Epithelial cell of proximal tubule (primary cell): ENCODE measurements around the gene ABCA7. TPM values are rescaled to one million over a fixed set of nuclear protein-coding genes. Genes with fewer than 3 reads are reported as not detected.
A peak's percentile ranks its signal among the peaks of the same experiment; 100 is the strongest.

Experiments
- DNase-seq: peaks from one replicate; pipeline ENCODE4 v3.0.0-alpha.2; 2011; ENCODE audit warnings: low read depth
- H3K4me3 ChIP-seq: 2 replicates; pipeline ENCODE4 v1.5.1; 2011; ENCODE audit warnings: low read depth, mild to moderate bottlenecking, low read length
- CTCF ChIP-seq: conservative IDR thresholded peaks from 2 replicates; pipeline ENCODE4 v1.5.1; 2012; ENCODE audit warnings: low read depth, mild to moderate bottlenecking, low read length
- total RNA-seq: library from RNA; depleted of rRNA; stranded (reverse); fragments of >200 nt; gene quantifications from 2 replicates; pipeline ENCODE4 v1.2.3, GENCODE V29; 2015

Gene ABCA7
- total RNA-seq, 1 donor from 2014 or later = 9.7 TPM

GRCh38 chr19:1055028-1055425 lies 15.1 kb downstream of the ABCA7 start:
- TF ChIP-seq CTCF = no peak
- H3K4me3 ChIP-seq = no peak overlapping the region
- no peak for DNase-seq

- H3K4me3 ChIP-seq = no peak overlapping the region
- no peak for TF ChIP-seq CTCF
- no peak for DNase-seq
Observed at GRCh38 chr19:1055886-1056620, 16.1 kb downstream of the ABCA7 start.

DNA sequence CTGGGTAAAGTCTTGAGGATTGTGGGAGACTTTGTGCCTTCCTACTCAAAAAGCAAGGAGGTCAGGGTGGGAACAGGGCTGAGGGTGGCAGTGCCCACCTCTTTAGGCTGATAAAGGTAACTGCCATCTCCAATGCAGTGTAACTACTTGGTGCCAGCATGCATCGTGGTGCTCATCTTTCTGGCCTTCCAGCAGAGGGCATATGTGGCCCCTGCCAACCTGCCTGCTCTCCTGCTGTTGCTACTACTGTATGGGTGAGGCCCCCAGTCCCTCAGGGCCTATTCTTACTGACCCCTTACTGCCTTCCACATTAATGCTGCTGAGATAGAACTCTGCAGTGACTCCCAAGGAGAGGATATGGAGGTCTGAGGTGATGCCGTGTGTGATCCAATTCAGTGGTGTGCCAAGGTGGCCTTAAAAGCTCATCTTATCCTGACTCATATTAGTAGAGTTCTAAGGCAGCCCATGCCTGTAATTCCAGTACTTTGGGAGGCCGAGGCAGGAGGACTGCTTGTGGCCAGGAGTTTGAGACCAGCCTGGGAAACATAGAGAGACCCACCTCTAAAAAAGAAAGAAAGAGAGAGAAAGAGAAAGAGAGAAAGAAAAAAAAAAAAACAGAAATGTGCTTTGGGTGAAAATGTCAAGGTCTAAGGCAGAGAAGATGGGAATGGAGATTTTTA lies 17.4 kb downstream of the ABCA7 start:
- TF ChIP-seq CTCF = peak; percentile 46
- no peak for DNase-seq

DNA sequence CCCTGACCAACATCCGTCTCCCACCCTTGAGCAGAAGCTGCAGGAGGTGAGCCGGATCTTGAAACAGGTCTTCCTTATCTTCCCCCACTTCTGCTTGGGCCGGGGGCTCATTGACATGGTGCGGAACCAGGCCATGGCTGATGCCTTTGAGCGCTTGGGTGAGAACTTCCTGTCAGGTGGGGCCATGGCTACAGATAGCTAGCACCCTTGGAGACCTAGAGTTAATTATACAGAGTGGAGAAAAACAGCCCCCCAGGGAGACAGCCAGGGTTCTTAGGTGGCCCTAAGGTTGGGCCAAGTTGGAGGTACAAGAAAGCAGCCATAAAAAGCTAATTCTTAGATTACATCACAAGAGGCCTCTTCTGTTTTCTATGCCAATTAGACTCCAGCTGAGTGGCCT lies 18.2 kb downstream of the ABCA7 start:
- DNase-seq = no peak
- H3K4me3 ChIP-seq = no peak overlapping the region
- no peak for TF ChIP-seq CTCF

More for the DNA sequence above, 17.4 kb downstream of the ABCA7 start:
- H3K4me3 ChIP-seq = no peak overlapping the region

DNA sequence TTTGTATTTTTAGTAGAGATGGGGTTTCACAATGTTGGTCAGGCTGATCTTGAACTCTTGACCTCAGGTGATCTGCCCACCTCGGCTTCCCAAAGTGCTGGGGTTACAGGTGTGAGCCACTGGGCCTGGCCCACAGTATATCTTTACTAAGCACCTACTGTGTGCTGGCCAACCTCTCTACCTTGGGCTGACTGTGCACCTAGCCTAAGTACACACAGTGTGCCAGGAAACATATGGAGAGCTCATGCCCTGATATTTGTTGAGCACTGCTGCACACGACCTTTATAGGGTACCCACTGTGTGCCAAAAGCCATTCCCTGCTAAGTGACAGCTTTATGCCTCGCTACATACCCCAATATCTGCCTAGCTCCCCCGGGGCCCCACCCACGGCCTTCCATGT lies 20.8 kb downstream of the ABCA7 start:
- DNase-seq = no peak
- no peak overlapping the region for H3K4me3 ChIP-seq
- TF ChIP-seq CTCF = no peak

DNA sequence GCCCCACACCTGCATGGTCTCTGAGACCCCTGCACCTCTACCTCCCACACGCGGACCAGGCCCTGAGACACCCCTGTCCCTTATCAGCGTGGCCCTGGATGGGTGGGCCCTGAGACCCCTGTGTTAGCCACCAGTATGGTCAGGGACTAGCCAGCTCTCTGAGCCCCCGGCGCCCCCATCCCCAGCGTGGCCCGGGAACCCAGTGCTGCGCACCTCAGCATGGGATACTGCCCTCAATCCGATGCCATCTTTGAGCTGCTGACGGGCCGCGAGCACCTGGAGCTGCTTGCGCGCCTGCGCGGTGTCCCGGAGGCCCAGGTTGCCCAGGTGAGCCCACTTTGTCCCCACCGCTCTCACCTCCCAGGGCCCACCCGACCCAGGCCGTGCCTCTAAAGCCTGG lies 22.1 kb downstream of the ABCA7 start:
- no peak for DNase-seq
- TF ChIP-seq CTCF = no peak
- H3K4me3 ChIP-seq = no peak overlapping the region
